Measurements from ENCODE around the gene PFDN6.
A peak's percentile ranks its signal among the peaks of the same experiment; 100 is the strongest.

The PFDN6 gene

DNA sequence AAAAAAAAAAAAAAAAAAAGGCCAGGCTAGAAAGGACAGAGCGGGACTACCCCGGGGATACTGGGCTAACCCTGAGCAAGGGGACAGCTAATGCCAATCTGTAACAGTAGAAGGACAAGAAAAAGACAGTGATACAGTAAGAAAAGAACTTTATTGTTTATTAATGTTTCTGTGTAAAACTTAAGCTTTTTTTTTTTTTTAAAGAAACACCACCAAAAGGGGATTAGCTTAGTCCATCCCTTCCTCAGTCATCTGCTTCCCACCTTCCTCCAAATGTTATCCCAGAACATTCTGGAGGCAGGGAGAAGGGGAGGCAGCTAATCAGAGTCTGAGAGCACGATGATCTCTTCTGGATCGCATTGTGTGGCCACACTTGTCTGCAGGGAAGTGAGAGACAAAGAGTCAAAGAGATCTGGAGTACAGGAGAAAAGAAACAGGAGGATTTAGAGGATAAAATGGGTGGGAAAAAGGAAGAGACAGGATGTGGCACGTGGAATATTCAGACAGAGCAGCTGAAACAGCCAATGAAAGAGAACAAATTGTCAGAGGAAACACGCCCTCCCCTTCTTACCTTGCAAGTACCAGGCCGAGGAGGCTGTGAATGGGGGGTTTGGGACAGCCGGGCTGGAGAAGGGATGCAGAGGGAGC, 29.1 kb downstream of the PFDN6 start:
- no peak for DNase-seq

DNA sequence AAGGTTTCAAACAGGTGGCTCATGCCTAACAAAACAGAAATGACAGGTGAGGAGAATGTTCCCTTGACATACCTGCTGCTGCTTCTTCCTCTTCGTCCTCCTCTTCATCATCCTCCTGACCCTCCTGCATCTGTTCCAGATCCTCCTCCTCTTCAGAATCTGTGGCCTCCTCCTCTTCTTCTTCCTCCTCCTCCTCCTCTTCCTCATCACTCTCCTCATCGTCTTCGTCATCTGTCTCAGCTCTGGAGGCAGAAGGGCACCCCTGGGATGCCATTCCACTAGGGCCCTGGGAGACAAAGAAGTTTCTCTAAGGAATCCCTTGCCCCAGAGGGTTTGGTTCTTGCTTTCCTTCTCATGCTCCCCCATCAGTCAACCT, 30.5 kb downstream of the PFDN6 start:
- no peak for DNase-seq

- peak; percentile 76 for DNase-seq
Observed at GRCh38 chr6:33320315-33321181, 31.1 kb downstream of the PFDN6 start.

GRCh38 chr6:33321227-33321626, 31.8 kb downstream of the PFDN6 start:
- no peak for DNase-seq

DNA sequence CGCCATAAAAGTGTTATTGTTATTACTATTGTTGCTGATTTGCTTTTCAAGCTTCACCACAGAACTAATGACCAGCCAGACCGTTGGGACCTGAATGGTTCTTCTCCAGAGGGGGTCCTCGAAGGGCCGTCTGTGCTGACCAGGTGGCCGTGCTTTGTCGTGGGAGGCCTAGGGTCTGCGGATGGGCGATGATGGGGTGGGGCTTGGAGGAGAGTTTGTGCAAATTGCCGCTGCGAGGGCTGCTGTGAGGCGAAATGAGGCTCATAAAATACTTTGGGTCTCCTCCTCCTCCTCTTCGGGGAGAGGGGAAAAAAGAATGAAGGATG, 34.2 kb downstream of the PFDN6 start:
- DNase-seq, result no peak

DNA sequence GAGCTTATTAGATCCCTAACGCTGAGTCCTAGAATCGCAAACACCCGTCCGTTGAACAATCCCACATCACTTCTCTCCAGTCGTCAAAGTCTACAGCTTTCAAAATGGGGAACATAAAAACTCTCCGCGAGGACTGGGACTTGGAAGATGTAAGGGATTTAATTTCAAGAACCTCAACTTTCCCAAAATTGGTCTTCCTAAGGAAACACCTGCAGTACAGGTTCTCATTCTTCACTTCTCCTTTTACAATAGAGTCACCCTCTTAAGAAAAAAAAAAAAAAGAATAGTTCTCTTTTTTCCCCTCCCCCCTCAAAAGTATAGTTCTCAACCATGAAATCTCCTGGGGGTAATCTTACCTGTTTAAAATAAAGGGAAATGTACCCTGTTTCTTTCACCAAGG, 34.7 kb downstream of the PFDN6 start:
- DNase-seq, result no peak

DNA sequence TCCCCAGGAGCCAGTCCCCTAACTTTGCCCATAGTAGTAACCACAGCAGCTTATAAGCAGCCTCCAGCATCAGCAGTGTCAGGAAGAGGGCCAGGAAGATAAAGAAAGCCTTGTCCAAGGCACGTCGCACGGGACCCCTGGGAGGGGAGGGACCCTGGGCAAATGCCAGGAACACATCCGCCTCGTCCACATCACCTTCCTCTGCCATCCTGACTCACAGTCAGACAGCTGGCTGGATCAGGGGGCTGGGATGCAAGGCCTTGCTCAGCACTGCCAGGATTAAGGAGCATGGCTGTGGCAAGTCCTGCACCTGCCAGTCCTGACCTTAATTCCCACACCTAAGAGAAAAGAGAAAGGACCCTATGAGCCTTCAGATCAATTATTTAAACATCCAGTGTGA, 39.7 kb downstream of the PFDN6 start:
- DNase-seq, result no peak

DNA sequence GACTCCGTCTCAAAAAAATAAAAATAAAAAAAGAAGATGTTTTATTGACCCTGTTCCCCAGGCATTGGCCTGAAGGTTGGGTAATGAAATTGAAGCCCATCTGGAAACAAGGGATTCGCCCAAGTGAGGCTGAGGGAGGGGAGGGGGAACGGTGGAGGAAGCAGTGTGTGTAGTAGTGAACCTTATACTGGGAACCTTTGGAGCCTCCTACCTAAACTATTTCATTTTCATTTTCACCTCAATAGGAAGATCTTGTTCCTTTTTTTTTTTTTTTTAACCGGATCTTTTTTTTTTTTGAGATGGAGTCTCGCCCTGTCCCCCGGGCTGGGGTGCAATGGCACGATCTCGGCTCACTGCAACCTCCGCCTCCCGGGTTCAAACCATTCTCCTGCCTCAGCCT, 41.3 kb downstream of the PFDN6 start:
- no peak for DNase-seq

- no peak for DNase-seq
Observed at GRCh38 chr6:33333666-33334065, 44.3 kb downstream of the PFDN6 start.

DNA sequence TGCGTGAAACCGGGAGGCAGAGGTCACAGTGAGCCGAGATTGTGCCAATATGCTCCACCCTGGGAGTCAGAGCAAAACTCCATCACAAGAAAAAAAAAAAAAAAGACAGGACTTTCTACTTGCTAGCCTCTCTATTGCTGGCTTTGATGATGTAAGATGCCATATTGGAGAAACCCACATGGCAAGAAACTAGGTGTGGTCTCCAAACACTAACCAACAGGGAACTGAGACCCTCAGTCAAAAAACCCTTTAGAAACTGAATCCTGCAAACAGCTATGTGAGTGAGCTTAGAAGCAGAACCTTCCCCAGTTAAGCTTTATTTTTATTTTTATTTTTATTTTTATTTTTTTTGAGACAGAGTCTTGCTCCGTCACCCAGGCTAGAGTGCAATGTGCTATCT, 46.5 kb downstream of the PFDN6 start:
- DNase-seq, result no peak

GRCh38 chr6:33336495-33336894, 47.1 kb downstream of the PFDN6 start:
- no peak for DNase-seq

DNA sequence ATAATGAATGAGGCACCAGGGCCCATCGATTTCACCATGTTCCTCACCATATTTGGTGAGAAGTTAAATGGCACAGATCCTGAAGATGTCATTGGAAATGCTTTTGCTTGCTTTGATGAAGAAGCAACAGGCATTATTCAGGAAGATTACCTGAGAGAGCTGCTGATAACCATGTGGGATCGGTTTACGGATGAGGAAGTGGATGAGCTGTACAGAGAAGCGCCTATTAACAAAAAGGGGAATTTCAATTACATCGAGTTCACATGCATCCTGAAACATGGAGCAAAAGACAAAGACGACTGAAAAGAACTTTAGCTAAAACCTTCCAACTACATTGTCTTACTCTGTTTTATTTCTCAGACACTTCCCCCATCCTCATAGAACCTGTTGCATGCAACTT, 49.8 kb downstream of the PFDN6 start:
- DNase-seq, result no peak
